Activated CD8-positive, alpha-beta memory T cell treated with anti-CD3 and anti-CD28 coated beads for 24 hours (primary cell): ENCODE data around the gene SMARCB1.
"Not testable (repeated sequence)": the region's sequence is repeated elsewhere in the genome, so short reads cannot be mapped to it uniquely, and the experiment has no call there.

Source experiments
- DNase-seq: peaks from one replicate; pipeline ENCODE4 v3.0.0-alpha.2; 2020

The SMARCB1 gene

GRCh38 chr22:23847991-23848864 lies 61.5 kb downstream of the SMARCB1 start:
- no peak for DNase-seq

- DNase-seq, result peak; percentile 97
Observed at GRCh38 chr22:23849009-23850006, 62.5 kb downstream of the SMARCB1 start.

- DNase-seq, result no peak
Observed at GRCh38 chr22:23850136-23850611, 63.4 kb downstream of the SMARCB1 start.

- DNase-seq, result no peak
Observed at GRCh38 chr22:23856721-23857605, 70.2 kb downstream of the SMARCB1 start.

GRCh38 chr22:23857606-23858483 lies 71.1 kb downstream of the SMARCB1 start, which contains the start of gene SLC2A11:
SLC2A11 (plus strand) TSS chr22:23857875; CDS start chr22:23858000, 125 bp downstream.
- peak; percentile 95 for DNase-seq

- no peak for DNase-seq
Observed at GRCh38 chr22:23858484-23858815, 71.7 kb downstream of the SMARCB1 start.

GRCh38 chr22:23859201-23859600 lies 72.4 kb downstream of the SMARCB1 start:
- DNase-seq, result no peak

- not testable (repeated sequence) for DNase-seq
Observed at GRCh38 chr22:23860187-23860586, 73.4 kb downstream of the SMARCB1 start.

GRCh38 chr22:23862103-23862502 lies 75.3 kb downstream of the SMARCB1 start:
- no peak for DNase-seq

GRCh38 chr22:23864499-23865154 lies 77.9 kb downstream of the SMARCB1 start:
- DNase-seq, result not testable (repeated sequence)

- DNase-seq, result no peak
Observed at GRCh38 chr22:23868580-23868979, 81.8 kb downstream of the SMARCB1 start.

- DNase-seq, result no peak
Observed at GRCh38 chr22:23874871-23875270, 88.1 kb downstream of the SMARCB1 start.

- DNase-seq, result no peak
Observed at GRCh38 chr22:23875801-23876200, 89.0 kb downstream of the SMARCB1 start.

GRCh38 chr22:23877566-23877965 lies 90.8 kb downstream of the SMARCB1 start:
- DNase-seq, result no peak

GRCh38 chr22:23878219-23878618 lies 91.5 kb downstream of the SMARCB1 start:
- no peak for DNase-seq

GRCh38 chr22:23882370-23882769 lies 95.6 kb downstream of the SMARCB1 start:
- DNase-seq, result no peak

GRCh38 chr22:23883658-23884057 lies 96.9 kb downstream of the SMARCB1 start:
- DNase-seq, result no peak

- DNase-seq, result no peak
Observed at GRCh38 chr22:23884140-23884539, 97.4 kb downstream of the SMARCB1 start.
